NCI-H2196 (cell line): ENCODE results near the gene RNF103.
"Not testable (repeated sequence)": the region's sequence is repeated elsewhere in the genome, so short reads cannot be mapped to it uniquely, and the experiment has no call there.

Experiments used
- DNase-seq: peaks from one replicate; lab custom pipeline; 2025; ENCODE audit not compliant: unreplicated experiment; lab: John Stamatoyannopoulos, UW

Gene RNF103

GRCh38 chr2:86624267-86624547 lies 542 bp upstream of the RNF103 start:
- DNase-seq: no peak

GRCh38 chr2:86623043-86623493 lies 597 bp downstream of the RNF103 start:
- DNase-seq: no peak

GRCh38 chr2:86622519-86623042 lies 1.1 kb downstream of the RNF103 start:
- DNase-seq: no peak

GRCh38 chr2:86621280-86621943 lies 2.3 kb downstream of the RNF103 start:
- no peak for DNase-seq

- DNase-seq: no peak
Measured at GRCh38 chr2:86617738-86618137, 5.9 kb downstream of the RNF103 start.

- DNase-seq: no peak
Measured at GRCh38 chr2:86617153-86617552, 6.5 kb downstream of the RNF103 start.

- no peak for DNase-seq
Measured at GRCh38 chr2:86616502-86616901, 7.2 kb downstream of the RNF103 start.

GRCh38 chr2:86615596-86615995 lies 8.1 kb downstream of the RNF103 start:
- DNase-seq: no peak

- DNase-seq: no peak
Measured at GRCh38 chr2:86613515-86613914, 10.2 kb downstream of the RNF103 start.

GRCh38 chr2:86610871-86611270 lies 12.8 kb downstream of the RNF103 start:
- DNase-seq: no peak

GRCh38 chr2:86608832-86609410 lies 14.7 kb downstream of the RNF103 start:
- DNase-seq: no peak

- DNase-seq: no peak
Measured at GRCh38 chr2:86603905-86604304, 19.8 kb downstream of the RNF103 start.

GRCh38 chr2:86598966-86599365 lies 24.7 kb downstream of the RNF103 start:
- no peak for DNase-seq

GRCh38 chr2:86596118-86596517 lies 27.5 kb downstream of the RNF103 start:
- DNase-seq: no peak

GRCh38 chr2:86593266-86593665 lies 30.4 kb downstream of the RNF103 start:
- DNase-seq: no peak

- no peak for DNase-seq
Measured at GRCh38 chr2:86592547-86593230, 31.0 kb downstream of the RNF103 start.

GRCh38 chr2:86589701-86590100 lies 34.0 kb downstream of the RNF103 start:
- DNase-seq: not testable (repeated sequence)

- no peak for DNase-seq
Measured at GRCh38 chr2:86584151-86584913, 39.3 kb downstream of the RNF103 start.

- DNase-seq: no peak
Measured at GRCh38 chr2:86580560-86580959, 43.1 kb downstream of the RNF103 start.

- DNase-seq: no peak
Measured at GRCh38 chr2:86577817-86578456, 45.7 kb downstream of the RNF103 start.

- DNase-seq: no peak
Measured at GRCh38 chr2:86570059-86570458, 53.6 kb downstream of the RNF103 start.
